Lower lobe of right lung (tissue), 2 donors: Measurements from ENCODE around the gene ABCD1. TPM values are rescaled to one million over a fixed set of nuclear protein-coding genes. Genes with fewer than 3 reads are reported as not detected.
A peak's percentile ranks its signal among the peaks of the same experiment; 100 is the strongest.

ENCODE experiments used
- ATAC-seq, 2 donors: fragments of 200-7000 bp; cut with Tn5 transposase; one replicate each; pipeline ENCODE4 v1.9.1; 2020 to 2022; ENCODE audit warnings: mild to moderate bottlenecking in 2 of 2, moderate library complexity in 2 of 2
- DNase-seq: peaks from one replicate; pipeline ENCODE4 v3.0.0-alpha.2; 2020
- H3K27ac ChIP-seq: fragments of 200-600 bp; one replicate; pipeline ENCODE4 v1.8.0; 2022
- H3K27me3 ChIP-seq: fragments of 200-600 bp; one replicate; pipeline ENCODE4 v1.8.0; 2022; ENCODE audit warnings: low read depth
- H3K36me3 ChIP-seq: fragments of 200-600 bp; one replicate; pipeline ENCODE4 v1.8.0; 2022; ENCODE audit warnings: mild to moderate bottlenecking
- H3K4me1 ChIP-seq: fragments of 200-600 bp; one replicate; pipeline ENCODE4 v1.8.0; 2022
- H3K4me3 ChIP-seq: fragments of 200-600 bp; one replicate; pipeline ENCODE4 v1.8.0; 2022; ENCODE audit warnings: mild to moderate bottlenecking
- H3K9me3 ChIP-seq: fragments of 200-600 bp; one replicate; pipeline ENCODE4 v1.8.0; 2022
- CTCF ChIP-seq: fragments of 200-600 bp; IDR thresholded peaks from one replicate; pipeline ENCODE4 v1.8.0; 2022; ENCODE audit warnings: antibody characterized with exemption, mild to moderate bottlenecking
- intact Hi-C: fragments of 100-400 bp; cut with DNase I; formaldehyde crosslinking; loops from one replicate; pipeline ENCODE4 v1.11.0; 2022
- total RNA-seq: library from RNA; stranded (reverse); fragmentation: NEBNext Ultra II Directional; extraction: Animal tissue kit (Norgen Biotek cat#: 25700); gene quantifications from one replicate; pipeline ENCODE4 v1.2.1, GENCODE V29; 2021
- donor health status: DM: no; HTN: yes; CAD: no; lungs with severe emphysema.

Gene ABCD1
- total RNA-seq, 1 donor from 2014 or later, result 14.5 TPM

- H3K4me3 ChIP-seq, result no peak overlapping the region
- H3K36me3 ChIP-seq, result no peaks in the 10 kb centered on the region
- TF ChIP-seq CTCF, result no peak
- no peak for ATAC-seq
- H3K9me3 ChIP-seq, result no peaks in the 10 kb centered on the region
- no peaks in the 10 kb centered on the region for H3K27me3 ChIP-seq
- no peak for DNase-seq
- intact Hi-C loops, result no loop called here
- no peak overlapping the region for H3K27ac ChIP-seq
- no peaks in the 10 kb centered on the region for H3K4me1 ChIP-seq
Observed at GRCh38 chrX:153771415-153772315, 47.0 kb downstream of the ABCD1 start.

GRCh38 chrX:153772316-153773217, 47.9 kb downstream of the ABCD1 start:
- no peak overlapping the region for H3K27ac ChIP-seq
- H3K4me1 ChIP-seq, result no peaks in the 10 kb centered on the region
- intact Hi-C loops, result no loop called here
- TF ChIP-seq CTCF, result no peak
- H3K9me3 ChIP-seq, result no peaks in the 10 kb centered on the region
- no peaks in the 10 kb centered on the region for H3K36me3 ChIP-seq
- ATAC-seq (no peak), DNase-seq (no peak)
- no peak overlapping the region for H3K4me3 ChIP-seq
- no peaks in the 10 kb centered on the region for H3K27me3 ChIP-seq

- no peak for ATAC-seq
Observed at GRCh38 chrX:153773218-153773611, 48.6 kb downstream of the ABCD1 start.

GRCh38 chrX:153773741-153774575, 49.3 kb downstream of the ABCD1 start:
- Histone ChIP-seq H3K4me1 (no peaks in the 10 kb centered on the region), H3K27ac (no peak overlapping the region), H3K4me3 (no peak overlapping the region), H3K36me3 (no peaks in the 10 kb centered on the region), H3K9me3 (no peaks in the 10 kb centered on the region), H3K27me3 (no peaks in the 10 kb centered on the region)
- intact Hi-C loops, result no loop called here
- ATAC-seq, result no peak
- TF ChIP-seq CTCF, result no peak
- peak; percentile 27 for DNase-seq

More at GRCh38 chrX:153773218-153773611, 48.6 kb downstream of the ABCD1 start:
- H3K27me3 ChIP-seq, result no peaks in the 10 kb centered on the region
- intact Hi-C loops, result no loop called here
- no peaks in the 10 kb centered on the region for H3K36me3 ChIP-seq
- TF ChIP-seq CTCF, result no peak
- H3K4me3 ChIP-seq, result no peak overlapping the region
- no peaks in the 10 kb centered on the region for H3K4me1 ChIP-seq
- no peaks in the 10 kb centered on the region for H3K9me3 ChIP-seq
- no peak overlapping the region for H3K27ac ChIP-seq
- DNase-seq, result peak; percentile 18
